CD4-positive, alpha-beta T cell (primary cell): Measurements from ENCODE around the gene SLC38A5. TPM values are rescaled to one million over a fixed set of nuclear protein-coding genes. Genes with fewer than 3 reads are reported as not detected.

Source experiments
- ATAC-seq: fragments of 200-7000 bp; cut with Tn5 transposase; one replicate; pipeline ENCODE4 v1.10.0; 2022; ENCODE audit warnings: mild to moderate bottlenecking; ENCODE audit not compliant: poor library complexity
- CTCF ChIA-PET: fragments of 350-600 bp; sonication (Branson Sonifier 250); formaldehyde crosslinking; loops from one replicate; lab custom pipeline; 2021; ENCODE audit warnings: antibody characterized with exemption, inconsistent platforms; lab: Charles Lee
- POLR2A ChIA-PET: fragments of 350-600 bp; sonication (Branson Sonifier 250); formaldehyde crosslinking; loops from one replicate; lab custom pipeline; 2021; ENCODE audit warnings: antibody characterized with exemption, inconsistent platforms; lab: Charles Lee
- DNase-seq, 14 experiments: peaks; one replicate each; pipeline ENCODE4 v3.0.0-alpha.2; 2013 to 2020; ENCODE audit warnings: mixed read lengths in 2 of 14
- H3K27ac ChIP-seq, 2 donors: one replicate each; pipeline versions ENCODE4 v1.5.1 to v1.7.0; 2013; ENCODE audit warnings: low read length in 2 of 2, low read depth in 1 of 2, mild to moderate bottlenecking in 1 of 2
- H3K27me3 ChIP-seq, 2 experiments: 1 replicate in 1 of 2; 2 replicates in 1 of 2; pipeline versions ENCODE4 v1.6.1 to v1.7.0; 2013; ENCODE audit warnings: low read length in 2 of 2, control low read depth in 1 of 2, mild to moderate bottlenecking in 1 of 2, moderate library complexity in 1 of 2; ENCODE audit not compliant: insufficient read depth in 2 of 2, control insufficient read depth in 1 of 2
- H3K36me3 ChIP-seq: one replicate; pipeline ENCODE4 v1.6.1; 2013; ENCODE audit warnings: low read length, control low read depth; ENCODE audit not compliant: insufficient read depth
- H3K4me1 ChIP-seq: one replicate; pipeline ENCODE4 v1.6.1; 2013; ENCODE audit warnings: low read length, control low read depth; ENCODE audit not compliant: insufficient read depth
- H3K4me3 ChIP-seq: one replicate; pipeline ENCODE4 v1.5.1; 2013; ENCODE audit warnings: mild to moderate bottlenecking, low read length, moderate library complexity
- H3K9me3 ChIP-seq, 2 experiments: 1 replicate in 1 of 2; 2 replicates in 1 of 2; pipeline versions ENCODE4 v1.6.1 to v1.7.0; 2013; ENCODE audit warnings: low read length in 2 of 2, mild to moderate bottlenecking in 2 of 2, control low read depth in 1 of 2, moderate library complexity in 1 of 2; ENCODE audit not compliant: control insufficient read depth in 1 of 2, insufficient read depth in 1 of 2
- H3K27ac Mint-ChIP-seq: one replicate; pipeline ENCODE4 v1.8.0; 2020; ENCODE audit warnings: mixed read lengths
- H3K27me3 Mint-ChIP-seq: one replicate; pipeline ENCODE4 v1.8.0; 2021; ENCODE audit warnings: mixed read lengths
- H3K36me3 Mint-ChIP-seq: one replicate; pipeline ENCODE4 v1.8.0; 2021; ENCODE audit warnings: low read depth, mixed read lengths
- H3K4me1 Mint-ChIP-seq: one replicate; pipeline ENCODE4 v1.8.0; 2021; ENCODE audit warnings: low read depth, mixed read lengths
- H3K4me3 Mint-ChIP-seq: one replicate; pipeline ENCODE4 v1.8.0; 2020; ENCODE audit warnings: mild to moderate bottlenecking, mixed read lengths
- H3K9me3 Mint-ChIP-seq: one replicate; pipeline ENCODE4 v1.8.0; 2020; ENCODE audit warnings: mixed read lengths
- CTCF ChIP-seq: fragments of 200-600 bp; IDR thresholded peaks from one replicate; pipeline ENCODE4 v1.8.0; 2022; ENCODE audit warnings: antibody characterized with exemption, mild to moderate bottlenecking
- intact Hi-C, 2 experiments: fragments of 100-400 bp; cut with DNase I in 1 of 2; cut with micrococcal nuclease in 1 of 2; formaldehyde crosslinking; loops; one replicate each; pipeline versions ENCODE4 v1.15.1 to v1.9.0; 2023 to 2025; cut with DNase I, micrococcal nuclease
- total RNA-seq, 174 experiments: library from RNA in 2 of 174; stranded (reverse) in 2 of 174; gene quantifications; one replicate each; pipeline ENCODE4 v1.2.3 and lab custom pipeline; 2021 to 2026

SLC38A5 gene
- total RNA-seq, 2 experiments from 2014 or later, result 7.0 to 8.3 TPM

GRCh38 chrX:48461830-48462229 lies 8.2 kb downstream of the SLC38A5 start:
- TF ChIP-seq CTCF, result no peak
- Mint-ChIP-seq H3K27ac (no peak overlapping the region), H3K27me3 (no peaks in the 10 kb centered on the region), H3K4me3 (no peak overlapping the region), H3K9me3 (no peaks in the 10 kb centered on the region), H3K4me1 (peaks cover 10% of the 10 kb centered on the region), H3K36me3 (peaks cover 38% of the 10 kb centered on the region)
- Histone ChIP-seq H3K4me1 (no peaks in the 10 kb centered on the region), H3K27ac (no peak overlapping the region), H3K4me3 (no peak overlapping the region), H3K27me3 (no peaks in the 10 kb centered on the region), H3K9me3 (no peaks in the 10 kb centered on the region), H3K36me3 (peaks cover 19% of the 10 kb centered on the region)
- DNase-seq (no peak), ATAC-seq (no peak)
- ChIA-PET POLR2A (no interaction called here), CTCF (no interaction called here)
- intact Hi-C loops, result no loop called here

GRCh38 chrX:48460606-48461005 lies 9.5 kb downstream of the SLC38A5 start:
- H3K27me3 Mint-ChIP-seq, result no peaks in the 10 kb centered on the region
- peaks cover 16% of the 10 kb centered on the region for H3K36me3 ChIP-seq
- no peak overlapping the region for H3K4me3 Mint-ChIP-seq
- H3K4me1 ChIP-seq, result no peaks in the 10 kb centered on the region
- DNase-seq, result no peak
- no peak for TF ChIP-seq CTCF
- intact Hi-C loops, result no loop called here
- no peak for ATAC-seq
- ChIA-PET POLR2A (no interaction called here), CTCF (no interaction called here)
- H3K36me3 Mint-ChIP-seq, result peaks cover 36% of the 10 kb centered on the region
- no peak overlapping the region for H3K27ac ChIP-seq
- H3K4me3 ChIP-seq, result no peak overlapping the region
- H3K9me3 ChIP-seq, result no peaks in the 10 kb centered on the region
- H3K4me1 Mint-ChIP-seq, result peaks cover 8% of the 10 kb centered on the region
- no peaks in the 10 kb centered on the region for H3K27me3 ChIP-seq
- H3K27ac Mint-ChIP-seq, result no peak overlapping the region
- H3K9me3 Mint-ChIP-seq, result no peaks in the 10 kb centered on the region

- Histone ChIP-seq H3K36me3 (peaks cover 15% of the 10 kb centered on the region), H3K4me1 (no peaks in the 10 kb centered on the region), H3K27me3 (no peaks in the 10 kb centered on the region), H3K9me3 (no peaks in the 10 kb centered on the region), H3K27ac (no peak overlapping the region), H3K4me3 (no peak overlapping the region)
- ATAC-seq, result no peak
- CTCF ChIA-PET, result no interaction called here
- POLR2A ChIA-PET, result no interaction called here
- H3K36me3 Mint-ChIP-seq, result peaks cover 32% of the 10 kb centered on the region
- intact Hi-C loops, result no loop called here
- DNase-seq, result no peak
- H3K27ac Mint-ChIP-seq, result no peak overlapping the region
- H3K4me3 Mint-ChIP-seq, result no peak overlapping the region
- H3K9me3 Mint-ChIP-seq, result no peaks in the 10 kb centered on the region
- no peaks in the 10 kb centered on the region for H3K27me3 Mint-ChIP-seq
- peaks cover 2% of the 10 kb centered on the region for H3K4me1 Mint-ChIP-seq
- TF ChIP-seq CTCF, result no peak
Measured at GRCh38 chrX:48460031-48460430, 10.0 kb downstream of the SLC38A5 start.
